OCI-LY1 (cell line): Measurements from ENCODE around the gene DIAPH3.

ENCODE experiments used
- CTCF ChIP-seq: fragments of 200-600 bp; sonication (generic), shearing (Covaris generic); IDR thresholded peaks from 2 replicates; pipeline ENCODE4 v1.5.1; 2017; ENCODE audit warnings: mild to moderate bottlenecking, antibody characterized with exemption, low read length, moderate library complexity, mixed read lengths
- EZH2 ChIP-seq: fragments of 200-600 bp; sonication (generic), shearing (Covaris generic); IDR thresholded peaks from 2 replicates; pipeline ENCODE4 v1.8.0; 2017; ENCODE audit warnings: borderline replicate concordance, mixed run types, mild to moderate bottlenecking, antibody characterized with exemption, low read length, moderate library complexity, mixed read lengths

GRCh38 chr13:59771272-59771671 is 392.5 kb downstream of the DIAPH3 start:
- TF ChIP-seq CTCF (peak; percentile 35), EZH2 (no peak)
